Mesodermal cell (in vitro differentiated cells): ENCODE results near the gene NAP1L1.

Experiments
- H3K27ac ChIP-seq: 2 replicates; pipeline ENCODE4 v1.7.0; 2013; ENCODE audit warnings: mild to moderate bottlenecking, low read depth, low read length, moderate library complexity; ENCODE audit not compliant: severe bottlenecking
- H3K36me3 ChIP-seq: 2 replicates; pipeline ENCODE4 v1.7.1; 2013; ENCODE audit warnings: mild to moderate bottlenecking, low read length, moderate library complexity; ENCODE audit not compliant: control insufficient read depth, insufficient read depth
- H3K4me1 ChIP-seq: one replicate; pipeline ENCODE4 v1.7.1; 2013; ENCODE audit warnings: mild to moderate bottlenecking, low read length; ENCODE audit not compliant: insufficient read depth, control insufficient read depth, poor library complexity, severe bottlenecking
- H3K4me3 ChIP-seq: 2 replicates; pipeline ENCODE4 v1.7.0; 2013; ENCODE audit warnings: low read length, control low read depth, mild to moderate bottlenecking; ENCODE audit not compliant: insufficient read depth, poor library complexity, severe bottlenecking; ENCODE audit errors: extremely low read depth
- H3K9me3 ChIP-seq: 2 replicates; pipeline ENCODE4 v1.7.1; 2013; ENCODE audit warnings: mild to moderate bottlenecking, low read length, moderate library complexity; ENCODE audit not compliant: control insufficient read depth
- WGBS, 2 experiments: methylation state at CpG; one replicate each; pipeline ENCODE4 v1.1.5; 2013; ENCODE audit warnings: missing lambda C conversion rate in 2 of 2; ENCODE audit not compliant: insufficient coverage in 2 of 2; 5-methylcytosine and 5-hydroxymethylcytosine counted together

NAP1L1 gene

GRCh38 chr12:76040461-76040860 lies 44.0 kb downstream of the NAP1L1 start:
- Histone ChIP-seq H3K4me3 (no peak overlapping the region), H3K27ac (no peak overlapping the region), H3K4me1 (peaks cover 25% of the 10 kb centered on the region), H3K36me3 (peaks cover 18% of the 10 kb centered on the region), H3K9me3 (no peaks in the 10 kb centered on the region)
- WGBS, 2 experiments = 71 to 93% methylated on average over 3 to 4 of the region's 4 CpGs

- Histone ChIP-seq H3K36me3 (peaks cover 2% of the 10 kb centered on the region), H3K9me3 (no peaks in the 10 kb centered on the region), H3K27ac (peak overlapping the region; percentile 65), H3K4me1 (peaks cover 37% of the 10 kb centered on the region), H3K4me3 (no peak overlapping the region)
- 46 to 55% methylated on average over 2 of the region's 2 CpGs for whole genome bisulfite sequencing, 2 experiments
These were observed 46.3 kb downstream of the NAP1L1 start for GRCh38 chr12:76038176-76038575.

- Histone ChIP-seq H3K4me1 (peaks cover 37% of the 10 kb centered on the region), H3K27ac (peak overlapping the region; percentile 65), H3K9me3 (no peaks in the 10 kb centered on the region), H3K4me3 (no peak overlapping the region), H3K36me3 (no peaks in the 10 kb centered on the region)
- WGBS, 2 experiments = 59 to 72% methylated on average over 9 of the region's 13 CpGs
These were observed 47.1 kb downstream of the NAP1L1 start for GRCh38 chr12:76037130-76038103.

DNA sequence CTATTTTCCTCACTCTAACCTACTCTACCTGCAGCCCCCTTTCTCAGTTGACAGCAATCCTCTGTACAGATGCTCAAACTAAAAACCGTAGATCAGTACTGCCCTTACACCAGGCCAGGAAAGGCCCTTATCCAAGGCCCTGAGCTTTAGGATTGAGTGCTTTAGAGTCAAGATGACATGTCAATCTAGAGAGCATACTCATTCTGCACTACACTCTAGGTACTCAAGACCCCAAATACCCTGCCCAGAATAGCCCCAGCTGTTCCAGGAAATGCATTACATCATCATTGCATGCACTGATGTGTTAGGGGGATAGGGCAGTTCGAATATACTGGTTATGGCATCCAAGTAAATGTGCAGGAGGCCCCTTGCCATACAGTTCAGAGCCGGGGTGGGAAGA lies 49.4 kb downstream of the NAP1L1 start:
- 88 to 100% methylated on average over 2 of the region's 3 CpGs for WGBS, 2 experiments
- Histone ChIP-seq H3K9me3 (no peaks in the 10 kb centered on the region), H3K36me3 (peaks cover 2% of the 10 kb centered on the region), H3K27ac (peak overlapping the region; percentile 39), H3K4me3 (no peak overlapping the region), H3K4me1 (peaks cover 37% of the 10 kb centered on the region)

- peaks cover 26% of the 10 kb centered on the region for H3K4me1 ChIP-seq
- H3K4me3 ChIP-seq = peak overlapping the region; percentile 97
- peaks cover 15% of the 10 kb centered on the region for H3K36me3 ChIP-seq
- H3K27ac ChIP-seq = peak overlapping the region; percentile 94
- H3K9me3 ChIP-seq = no peaks in the 10 kb centered on the region
- WGBS, 2 experiments = 100% methylated on average over 2 of the region's 5 CpGs; no CpG with 5 or more reads in 1 of the 2 experiments
These were observed 51.1 kb downstream of the NAP1L1 start for GRCh38 chr12:76033081-76034011.

DNA sequence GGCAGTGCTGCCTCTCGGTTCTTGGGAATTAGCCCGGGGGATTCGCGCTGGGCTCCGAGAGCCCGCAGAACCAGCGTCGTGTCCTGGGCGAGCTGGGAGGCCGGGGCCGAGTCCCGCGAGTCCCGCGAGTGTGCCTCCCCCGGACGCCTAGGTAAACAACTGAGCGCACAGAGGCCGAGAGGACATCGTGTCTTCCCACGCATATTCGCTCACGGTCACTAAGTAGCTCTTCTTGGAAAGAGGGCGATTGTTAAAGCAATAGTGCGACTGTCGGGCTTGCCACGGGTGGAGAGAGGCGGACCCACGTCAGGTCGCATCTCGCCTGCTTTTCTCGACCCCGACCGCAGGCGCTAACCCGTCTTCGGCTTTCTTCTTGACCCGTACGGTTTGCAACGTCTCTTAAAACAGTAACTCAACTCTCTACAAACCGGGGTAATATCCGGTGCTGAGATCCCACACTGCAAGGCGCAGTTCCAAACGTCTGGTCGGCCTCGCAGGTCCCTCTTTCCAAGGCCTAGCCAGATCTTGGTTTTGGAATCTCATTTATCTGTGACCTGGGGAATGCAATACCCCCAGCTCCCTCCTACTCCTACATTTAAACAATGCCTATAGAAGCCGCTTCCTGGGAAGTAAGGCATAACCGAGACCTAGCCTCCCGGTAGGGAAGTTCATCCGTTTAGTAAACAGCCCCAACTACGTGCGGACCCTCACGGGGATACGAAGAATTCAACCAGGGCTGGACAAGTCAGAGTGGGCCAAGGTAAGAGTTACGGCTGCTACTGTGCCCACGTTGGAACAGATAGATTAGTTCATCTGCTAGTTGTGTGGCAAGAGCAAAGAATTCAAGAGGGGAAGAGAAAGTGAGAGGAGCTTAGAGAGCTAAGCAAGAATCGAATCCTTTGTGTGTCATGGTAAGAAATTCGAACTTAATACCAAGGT lies 52.2 kb downstream of the NAP1L1 start:
- peaks cover 26% of the 10 kb centered on the region for H3K36me3 ChIP-seq
- H3K27ac ChIP-seq = peak overlapping the region; percentile 94
- H3K9me3 ChIP-seq = no peaks in the 10 kb centered on the region
- peak overlapping the region; percentile 97 for H3K4me3 ChIP-seq
- H3K4me1 ChIP-seq = peaks cover 16% of the 10 kb centered on the region
- 1% methylated on average over 53 to 55 of the region's 58 CpGs for WGBS, 2 experiments

- Histone ChIP-seq H3K4me3 (peak within 1 kb of the TSS; percentile 97), H3K9me3 (no peaks in the 10 kb centered on the region), H3K36me3 (peaks cover 34% of the 10 kb centered on the region), H3K27ac (peak within 1 kb of the TSS; percentile 94), H3K4me1 (peaks cover 17% of the 10 kb centered on the region)
- 0% methylated on average over 59 of the region's 67 CpGs for WGBS, 2 experiments
These were observed 53.0 kb downstream of the NAP1L1 start, which contains the start of gene PHLDA1 for GRCh38 chr12:76031414-76032042. TSS of gene PHLDA1 (minus strand) at chr12:76031776.

GRCh38 chr12:76031081-76031413 lies 53.4 kb downstream of the NAP1L1 start:
- H3K4me3 ChIP-seq = peak overlapping the region; percentile 97
- peak overlapping the region; percentile 94 for H3K27ac ChIP-seq
- H3K36me3 ChIP-seq = peaks cover 34% of the 10 kb centered on the region
- H3K9me3 ChIP-seq = no peaks in the 10 kb centered on the region
- peaks cover 21% of the 10 kb centered on the region for H3K4me1 ChIP-seq
- 0% methylated on average over 16 to 20 of the region's 26 CpGs for WGBS, 2 experiments

DNA sequence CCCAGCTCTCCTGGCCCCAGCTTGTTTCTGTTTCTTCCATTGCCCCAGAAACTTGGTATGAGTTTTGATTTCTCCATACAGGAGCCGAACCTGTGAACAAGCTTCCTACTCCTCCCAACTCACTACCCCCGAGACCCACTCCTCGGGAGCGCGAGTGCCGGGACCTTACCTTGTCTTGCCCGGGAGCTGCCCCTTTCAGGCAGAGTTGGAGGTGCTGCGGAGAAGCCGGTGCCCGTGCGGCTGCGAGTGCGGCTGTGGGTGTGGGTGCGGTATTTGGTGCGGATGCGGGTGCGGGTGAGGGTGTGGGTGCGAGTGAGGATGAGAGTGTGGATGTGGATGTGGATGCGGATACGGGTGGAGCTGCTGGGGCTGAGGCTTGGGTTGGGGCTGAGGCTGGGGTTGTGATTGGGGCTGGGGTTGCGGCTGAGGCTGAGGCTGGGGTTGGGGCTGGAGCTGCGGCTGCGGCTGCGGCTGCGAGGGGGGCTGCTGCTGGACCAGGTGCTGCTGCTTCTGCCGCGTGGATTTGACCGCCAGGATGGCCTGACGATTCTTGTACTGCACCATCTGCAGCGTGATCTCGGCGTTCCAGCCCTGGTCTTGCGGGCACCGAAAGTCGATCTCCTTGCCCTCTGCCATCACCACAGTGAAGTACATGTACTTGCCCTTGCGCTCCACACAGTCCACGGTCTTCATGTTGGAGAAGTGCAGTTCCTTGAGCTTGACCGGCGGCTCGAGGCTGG lies 54.0 kb downstream of the NAP1L1 start:
- Histone ChIP-seq H3K4me1 (peaks cover 21% of the 10 kb centered on the region), H3K27ac (peak overlapping the region; percentile 94), H3K4me3 (peak overlapping the region; percentile 97), H3K36me3 (peaks cover 34% of the 10 kb centered on the region), H3K9me3 (no peaks in the 10 kb centered on the region)
- WGBS, 2 experiments = 0 to 1% methylated on average over 30 to 35 of the region's 40 CpGs
